GM18517 (cell line): ENCODE measurements around the gene NPAS1.
"Not testable (repeated sequence)": the region's sequence is repeated elsewhere in the genome, so short reads cannot be mapped to it uniquely, and the experiment has no call there.

Source experiments
- ATAC-seq: cut with Tn5 transposase; IDR thresholded peaks from one replicate; pipeline ENCODE4 v1.9.1; 2021; ENCODE audit warnings: mild to moderate bottlenecking, moderate library complexity; ENCODE audit not compliant: unreplicated experiment

The NPAS1 gene

DNA sequence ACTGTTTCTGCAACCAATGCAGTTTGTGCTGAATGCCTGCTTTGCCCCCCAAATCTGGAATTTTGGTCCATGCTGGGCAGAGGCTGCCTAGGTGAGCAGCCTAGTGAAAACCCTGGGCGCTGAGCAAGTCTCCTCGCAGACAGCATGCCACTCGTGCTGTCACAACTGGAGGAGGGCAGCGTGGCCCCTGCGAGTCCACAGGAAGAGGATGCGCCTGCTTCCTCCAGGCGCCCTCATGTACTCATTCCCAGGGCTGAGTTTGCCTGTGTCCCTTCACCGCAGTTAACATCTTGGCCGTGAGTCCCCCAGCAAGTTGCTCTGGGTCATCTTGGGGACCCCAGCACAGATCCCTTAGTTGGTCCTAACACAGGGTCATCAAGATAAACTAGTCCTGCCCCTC lies 55.0 kb downstream of the NPAS1 start:
- ATAC-seq: no peak

DNA sequence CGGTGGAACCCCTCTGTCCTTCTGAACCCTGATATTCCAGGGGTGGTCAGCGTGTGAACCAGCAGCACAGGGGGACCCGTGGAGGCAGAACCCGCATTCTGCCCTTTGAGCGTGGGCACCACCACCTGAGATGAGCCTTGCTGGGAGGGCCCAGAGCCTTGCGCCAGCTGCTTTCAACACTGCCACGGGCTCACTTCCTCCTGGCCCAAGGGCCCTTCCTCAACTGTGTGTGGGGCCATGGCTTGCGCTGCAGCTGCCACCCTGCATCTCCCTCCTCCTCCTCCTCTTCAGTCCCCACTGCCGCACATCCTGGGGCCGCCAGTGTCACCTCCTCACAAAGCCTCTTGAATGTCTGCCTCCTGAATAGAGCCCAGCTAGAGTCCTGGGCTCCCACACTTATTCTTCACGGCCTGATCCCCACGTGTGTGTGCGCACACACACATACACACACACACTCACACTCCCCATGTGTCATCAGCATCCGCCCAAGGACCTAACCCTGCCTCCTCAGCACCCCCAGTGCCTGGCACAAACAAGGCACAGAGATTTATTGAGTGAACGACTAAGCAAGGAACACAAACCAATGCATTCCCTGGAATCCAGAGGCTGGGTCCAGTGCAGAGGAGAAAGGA lies 55.7 kb downstream of the NPAS1 start:
- no peak for ATAC-seq

DNA sequence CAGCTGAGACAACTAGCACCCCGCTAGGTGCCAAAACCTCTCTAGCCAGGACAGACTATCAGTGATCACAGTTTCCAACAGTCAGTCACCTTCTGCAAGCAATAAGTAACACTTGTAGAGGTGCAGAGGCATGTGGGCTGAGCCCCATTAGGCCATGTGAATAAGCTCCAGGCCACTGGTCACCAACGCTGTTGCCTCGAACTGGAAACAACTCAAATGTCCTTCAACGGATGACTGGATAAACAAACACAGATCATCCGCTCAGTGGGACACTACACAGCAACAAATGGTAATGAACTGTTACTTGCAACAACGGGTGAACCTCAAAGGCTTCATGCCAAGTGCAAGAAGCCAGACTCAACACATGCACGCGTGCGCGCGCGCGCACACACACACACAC lies 56.3 kb downstream of the NPAS1 start:
- ATAC-seq: no peak

DNA sequence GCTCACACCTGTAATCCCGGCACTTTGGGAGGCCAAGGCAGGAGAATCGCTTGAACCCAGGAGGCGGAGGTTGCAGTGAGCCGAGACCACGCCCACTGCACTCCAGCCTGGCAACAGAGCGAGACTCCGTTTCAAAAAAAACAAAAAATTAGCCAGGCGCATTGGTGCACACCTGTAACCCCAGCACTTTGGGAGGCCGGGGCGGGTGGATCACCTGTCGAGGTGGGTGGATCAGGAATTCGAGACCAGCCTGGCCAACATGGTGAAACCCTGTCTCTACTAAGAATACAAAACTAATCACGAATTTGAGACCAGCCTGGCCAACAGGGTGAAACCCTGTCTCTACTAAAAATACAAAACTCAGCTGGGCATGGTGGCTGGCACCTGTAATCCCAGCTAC lies 58.7 kb downstream of the NPAS1 start:
- not testable (repeated sequence) for ATAC-seq

DNA sequence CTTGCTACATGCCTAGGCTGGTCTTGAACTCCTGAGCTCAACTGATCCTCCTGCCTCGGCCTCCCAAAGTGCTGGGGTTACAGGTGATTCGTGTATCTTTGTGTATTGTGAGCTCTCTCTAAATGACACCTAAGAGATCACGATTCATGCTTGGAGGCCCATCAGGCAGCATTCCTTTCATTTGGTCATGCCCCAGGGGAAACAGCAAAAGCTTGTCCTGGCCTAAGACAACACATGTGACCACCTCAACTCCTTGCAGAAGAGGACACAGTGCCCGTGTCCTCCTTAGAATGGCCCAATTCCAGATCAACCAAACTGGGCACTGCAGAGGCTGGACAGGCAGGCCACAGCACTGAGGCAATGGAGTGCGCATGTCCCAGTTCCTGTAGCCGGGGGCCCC lies 61.5 kb downstream of the NPAS1 start:
- ATAC-seq: no peak

DNA sequence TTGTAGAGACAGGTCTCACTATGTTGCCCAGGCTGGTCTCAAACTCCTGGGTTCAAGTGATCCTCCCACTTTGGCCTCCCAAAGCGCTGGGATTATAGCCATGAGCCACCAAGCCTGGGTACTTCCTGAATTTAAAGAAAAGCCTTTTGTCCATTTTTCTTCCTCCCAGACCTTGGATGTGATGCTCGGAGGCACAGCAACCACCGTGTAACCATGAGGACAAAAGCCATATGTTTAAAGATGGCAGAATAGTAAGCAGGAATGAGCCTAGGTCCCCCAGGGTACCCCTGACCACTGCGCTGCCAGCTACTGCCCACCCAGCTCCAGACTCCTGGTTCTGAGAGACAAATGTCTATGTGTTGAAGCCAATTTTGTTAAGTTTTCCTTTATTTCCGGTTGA lies 62.9 kb downstream of the NPAS1 start:
- no peak for ATAC-seq

DNA sequence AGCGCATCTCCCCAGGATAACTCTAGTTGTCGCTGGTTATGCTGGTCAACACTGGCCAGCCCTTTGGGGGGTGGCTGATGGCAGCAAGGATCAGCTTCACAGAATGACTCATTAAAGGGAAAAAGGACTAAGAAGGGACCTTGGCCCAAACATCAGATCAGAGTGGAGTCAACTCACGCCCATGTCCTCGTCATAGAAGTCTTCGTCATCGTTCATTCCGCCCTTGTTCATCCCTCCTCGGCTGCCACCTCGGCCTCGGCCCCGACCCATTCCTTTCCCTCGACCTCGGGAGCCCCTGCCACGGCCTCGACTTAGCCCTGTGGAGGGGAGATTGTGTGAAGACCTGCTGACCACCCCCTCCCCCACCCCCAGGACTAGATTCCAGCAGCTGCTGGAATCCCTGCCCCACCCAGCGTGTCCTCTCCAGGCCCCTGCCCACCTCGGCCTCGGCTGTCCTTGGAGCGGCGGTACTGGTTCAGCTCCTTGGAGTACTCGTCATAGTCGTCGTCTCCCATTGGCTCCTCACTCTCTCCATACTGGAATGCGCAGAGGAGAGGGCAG lies 65.3 kb downstream of the NPAS1 start:
- no peak for ATAC-seq

DNA sequence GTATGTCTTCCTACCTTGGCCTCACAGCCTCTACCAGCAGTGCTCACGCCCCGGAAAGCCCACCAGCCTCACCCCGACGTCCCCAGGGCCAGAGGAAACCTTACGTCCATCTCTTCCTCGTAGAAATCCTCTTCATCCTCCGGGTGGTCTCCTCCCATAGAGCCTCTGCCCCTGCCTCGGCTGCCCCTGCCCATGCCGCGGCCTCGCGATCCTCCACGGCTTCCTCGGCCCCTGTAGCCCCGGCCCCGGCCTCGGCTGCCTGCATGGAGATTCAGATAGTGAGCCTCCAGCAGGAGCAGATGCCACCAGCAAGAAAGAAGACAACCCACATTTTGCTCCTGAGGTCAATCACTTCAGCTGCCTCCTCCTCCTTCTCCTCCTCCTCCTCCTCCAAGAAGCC lies 66.6 kb downstream of the NPAS1 start:
- no peak for ATAC-seq

DNA sequence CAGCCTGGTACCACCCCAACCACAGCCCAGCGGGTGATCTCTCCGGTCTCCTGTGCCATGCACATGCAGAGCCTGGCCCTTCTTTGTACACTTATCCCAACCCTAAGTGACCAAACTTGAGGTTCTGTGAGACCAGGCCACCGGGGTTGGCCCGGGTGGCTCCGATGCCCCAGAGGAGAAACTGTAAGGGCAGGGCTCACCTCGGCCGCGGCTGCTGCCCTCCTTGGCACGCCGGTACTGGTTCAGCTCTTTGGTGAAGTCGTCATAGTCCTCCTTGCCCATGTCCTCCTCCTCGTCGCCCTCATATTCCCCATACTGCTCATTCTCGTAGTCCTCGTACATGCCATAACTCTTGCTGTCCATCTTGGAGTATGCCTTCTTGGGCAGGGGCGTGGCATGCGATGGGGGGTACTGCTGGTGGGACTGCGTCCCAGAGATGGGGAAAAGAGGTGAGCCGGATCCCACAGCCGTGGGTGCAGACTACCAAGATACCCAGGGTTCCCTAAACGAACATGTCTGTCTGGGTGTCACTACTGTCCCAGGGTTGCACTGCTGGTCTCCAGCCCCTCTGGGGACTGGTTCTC lies 70.2 kb downstream of the NPAS1 start:
- no peak for ATAC-seq

DNA sequence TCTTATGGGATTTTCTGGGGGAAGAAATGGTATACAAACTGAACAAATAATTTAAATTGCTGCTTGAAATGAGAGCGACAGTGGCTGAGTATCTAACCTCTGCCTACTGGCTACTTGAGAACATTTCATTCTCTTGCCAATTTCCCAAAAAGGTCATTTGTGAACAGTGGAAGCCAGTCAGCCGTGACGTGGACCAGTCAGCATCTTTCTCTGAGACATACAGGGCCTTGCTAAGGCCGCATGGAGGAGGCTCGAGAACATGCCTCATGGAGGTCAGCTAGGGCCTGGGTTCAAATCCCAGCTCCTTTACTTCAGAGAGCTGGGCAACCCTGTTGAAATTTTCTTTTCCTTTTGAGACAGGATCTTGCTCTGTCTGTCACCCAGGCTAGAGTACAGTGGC lies 73.6 kb downstream of the NPAS1 start:
- no peak for ATAC-seq

DNA sequence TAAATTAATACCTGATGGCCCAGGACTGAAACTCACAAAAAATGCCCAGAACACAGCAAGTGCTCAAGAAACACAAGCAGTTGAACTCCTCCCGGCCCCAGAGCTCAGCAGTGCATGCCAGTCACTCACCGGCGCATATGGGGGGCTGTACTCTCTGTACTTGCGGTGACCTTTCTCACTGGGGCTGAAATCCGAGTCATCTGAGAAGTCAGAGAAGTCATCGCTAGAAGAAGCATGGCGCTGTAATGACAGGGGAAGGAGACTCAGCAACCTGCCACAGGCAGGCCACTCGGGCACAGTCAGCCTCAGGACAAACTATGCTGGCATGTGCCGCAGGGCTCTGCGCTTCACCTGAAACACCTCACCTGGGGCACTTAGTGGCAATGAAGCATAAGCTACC lies 74.2 kb downstream of the NPAS1 start:
- ATAC-seq: no peak

DNA sequence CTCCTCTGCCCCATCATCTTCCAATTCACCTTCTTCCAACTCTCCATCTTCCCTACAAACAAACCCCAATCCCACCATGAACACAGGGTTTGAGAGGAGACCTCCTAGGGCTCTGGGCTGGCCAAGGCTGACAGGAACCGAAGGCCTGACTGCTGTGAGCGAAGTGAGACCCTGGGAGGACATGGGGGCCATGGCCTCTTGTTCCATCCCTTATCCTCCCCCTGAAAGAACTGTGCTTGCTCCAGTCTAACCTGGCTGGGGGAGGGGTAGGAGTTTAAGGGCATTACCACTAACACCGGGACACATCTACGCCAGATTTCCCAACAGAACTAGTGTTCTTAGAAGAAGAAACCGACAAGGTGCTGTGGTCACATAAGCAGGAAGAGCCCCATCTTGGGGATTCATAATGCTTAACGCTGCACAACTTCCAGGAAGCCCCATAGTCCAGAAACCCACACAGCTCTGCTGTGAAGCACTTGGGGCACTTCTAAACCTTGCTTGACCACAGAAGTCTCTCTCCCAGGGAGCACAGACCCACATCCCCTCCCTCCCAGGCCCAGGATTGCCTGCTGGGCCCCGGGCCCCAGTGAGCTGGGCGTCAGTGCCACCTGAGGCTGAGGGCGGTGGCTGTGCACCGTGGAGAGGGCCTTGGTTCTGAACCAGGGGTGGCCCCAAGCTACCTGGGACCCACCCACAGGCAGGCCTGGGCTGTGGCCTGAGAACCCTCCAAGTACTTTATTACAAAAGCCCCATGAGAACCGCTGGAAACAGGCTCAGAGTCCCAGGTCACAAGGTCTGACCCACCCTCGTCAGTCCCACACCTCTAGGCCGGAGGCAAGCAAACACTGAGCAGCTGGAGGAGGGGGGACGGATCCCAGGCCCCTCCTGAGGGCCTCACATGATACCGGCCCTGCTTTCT lies 75.2 kb downstream of the NPAS1 start:
- no peak for ATAC-seq
